HCT116 (cell line): ENCODE results near the gene PCDHGB5.

Experiments
- CEBPB ChIP-seq: IDR thresholded peaks from 2 replicates; pipeline ENCODE4 v1.6.1; 2012; ENCODE audit warnings: low read depth
- EGR1 ChIP-seq: IDR thresholded peaks from 2 replicates; pipeline ENCODE4 v1.6.1; 2012; ENCODE audit warnings: low read depth
- POLR2A ChIP-seq: IDR thresholded peaks from 2 replicates; pipeline ENCODE4 v1.7.0; 2011; ENCODE audit warnings: borderline replicate concordance; ENCODE audit not compliant: insufficient read depth, insufficient read length; ENCODE audit errors: extremely low read depth
- SP1 ChIP-seq: IDR thresholded peaks from 2 replicates; pipeline ENCODE4 v1.6.1; 2012; ENCODE audit warnings: low read depth
- TF ChIP-seq, protein P1 (sequence below), 3 experiments: fragments of 200-600 bp in 1 of 3; sonication (generic) in 1 of 3; IDR thresholded peaks in 2 of 3; conservative IDR thresholded peaks in 1 of 3; 2 replicates each; pipeline ENCODE4 v1.5.1; 2012 to 2017; ENCODE audit warnings: low read depth in 2 of 3, low read length in 2 of 3, antibody characterized with exemption in 1 of 3, borderline replicate concordance in 1 of 3, control low read depth in 1 of 3, mild to moderate bottlenecking in 1 of 3, mixed read lengths in 1 of 3, mixed run types in 1 of 3, moderate library complexity in 1 of 3; ENCODE audit not compliant: insufficient read depth in 1 of 3

DNA sequence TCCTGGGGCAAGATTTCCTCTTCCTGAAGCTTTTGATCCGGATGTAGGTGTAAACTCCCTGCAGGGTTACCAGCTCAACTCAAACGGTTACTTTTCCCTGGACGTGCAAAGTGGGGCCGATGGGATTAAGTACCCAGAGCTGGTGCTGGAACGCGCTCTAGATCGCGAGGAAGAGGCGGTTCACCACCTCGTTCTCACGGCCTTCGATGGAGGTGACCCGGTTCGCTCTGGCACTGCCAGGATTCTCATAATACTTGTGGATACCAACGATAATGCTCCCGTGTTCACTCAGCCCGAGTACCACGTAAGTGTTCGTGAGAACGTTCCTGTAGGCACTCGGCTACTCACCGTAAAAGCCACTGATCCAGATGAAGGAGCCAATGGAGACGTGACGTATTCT, 42.1 kb upstream of the PCDHGB5 start:
- TF ChIP-seq, protein P1, sequence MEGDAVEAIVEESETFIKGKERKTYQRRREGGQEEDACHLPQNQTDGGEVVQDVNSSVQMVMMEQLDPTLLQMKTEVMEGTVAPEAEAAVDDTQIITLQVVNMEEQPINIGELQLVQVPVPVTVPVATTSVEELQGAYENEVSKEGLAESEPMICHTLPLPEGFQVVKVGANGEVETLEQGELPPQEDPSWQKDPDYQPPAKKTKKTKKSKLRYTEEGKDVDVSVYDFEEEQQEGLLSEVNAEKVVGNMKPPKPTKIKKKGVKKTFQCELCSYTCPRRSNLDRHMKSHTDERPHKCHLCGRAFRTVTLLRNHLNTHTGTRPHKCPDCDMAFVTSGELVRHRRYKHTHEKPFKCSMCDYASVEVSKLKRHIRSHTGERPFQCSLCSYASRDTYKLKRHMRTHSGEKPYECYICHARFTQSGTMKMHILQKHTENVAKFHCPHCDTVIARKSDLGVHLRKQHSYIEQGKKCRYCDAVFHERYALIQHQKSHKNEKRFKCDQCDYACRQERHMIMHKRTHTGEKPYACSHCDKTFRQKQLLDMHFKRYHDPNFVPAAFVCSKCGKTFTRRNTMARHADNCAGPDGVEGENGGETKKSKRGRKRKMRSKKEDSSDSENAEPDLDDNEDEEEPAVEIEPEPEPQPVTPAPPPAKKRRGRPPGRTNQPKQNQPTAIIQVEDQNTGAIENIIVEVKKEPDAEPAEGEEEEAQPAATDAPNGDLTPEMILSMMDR (IDR thresholded peaks at IDR 0.05 in 2 of 3, conservative IDR thresholded peaks at IDR 0.05 in 1 of 3; ENCODE audit: borderline replicate concordance in 1 of 3, insufficient read depth in 1 of 3, low read depth in 2 of 3, low read length in 2 of 3), result no peak
- TF ChIP-seq EGR1 (no peak), POLR2A (no peak), SP1 (no peak), CEBPB (no peak)
